ENCODE results near the gene PDE6D. TPM values are rescaled to one million over a fixed set of nuclear protein-coding genes. Genes with fewer than 3 reads are reported as not detected.
A peak's percentile ranks its signal among the peaks of the same experiment; 100 is the strongest.

The PDE6D gene
- total and polyA plus RNA-seq, 2 of the 13 experiments (the other 11 are each of a cell fraction or from before 2014, with no cell fraction given): 14.1 to 23.2 TPM

GRCh38 chr2:231708773-231709635 is 72.1 kb downstream of the PDE6D start (continued):
- TF ChIP-seq ZNF768 (CRISPR knock-in tag; IDR thresholded peaks at IDR 0.05): peak; percentile 71; the same call in 1 of the 2 replicates
- TF ChIP-seq ZNF282 (IDR thresholded peaks at IDR 0.05; ENCODE audit: partially characterized antibody): no peak
- TF ChIP-seq ZNF567 (CRISPR knock-in tag; IDR thresholded peaks at IDR 0.05; ENCODE audit: borderline replicate concordance): no peak
- TF ChIP-seq ZNF781 (CRISPR knock-in tag; IDR thresholded peaks at IDR 0.05; ENCODE audit: borderline replicate concordance, not compliant biosample characterization): no peak
- TF ChIP-seq, protein P1, sequence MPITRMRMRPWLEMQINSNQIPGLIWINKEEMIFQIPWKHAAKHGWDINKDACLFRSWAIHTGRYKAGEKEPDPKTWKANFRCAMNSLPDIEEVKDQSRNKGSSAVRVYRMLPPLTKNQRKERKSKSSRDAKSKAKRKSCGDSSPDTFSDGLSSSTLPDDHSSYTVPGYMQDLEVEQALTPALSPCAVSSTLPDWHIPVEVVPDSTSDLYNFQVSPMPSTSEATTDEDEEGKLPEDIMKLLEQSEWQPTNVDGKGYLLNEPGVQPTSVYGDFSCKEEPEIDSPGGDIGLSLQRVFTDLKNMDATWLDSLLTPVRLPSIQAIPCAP (CRISPR knock-in tag; IDR thresholded peaks at IDR 0.05; ENCODE audit: low read depth): no peak
- TF ChIP-seq CREB1 (IDR thresholded peaks at IDR 0.05): no peak
- no peak for TF ChIP-seq CREB1 (CRISPR knock-in tag; IDR thresholded peaks at IDR 0.05)
- TF ChIP-seq ZNF687 (CRISPR knock-in tag; IDR thresholded peaks at IDR 0.05): peak; percentile 26; the same call in 1 of the 2 replicates
- no peak for TF ChIP-seq ZNF12 (CRISPR knock-in tag; IDR thresholded peaks at IDR 0.05)
- TF ChIP-seq, protein P2, sequence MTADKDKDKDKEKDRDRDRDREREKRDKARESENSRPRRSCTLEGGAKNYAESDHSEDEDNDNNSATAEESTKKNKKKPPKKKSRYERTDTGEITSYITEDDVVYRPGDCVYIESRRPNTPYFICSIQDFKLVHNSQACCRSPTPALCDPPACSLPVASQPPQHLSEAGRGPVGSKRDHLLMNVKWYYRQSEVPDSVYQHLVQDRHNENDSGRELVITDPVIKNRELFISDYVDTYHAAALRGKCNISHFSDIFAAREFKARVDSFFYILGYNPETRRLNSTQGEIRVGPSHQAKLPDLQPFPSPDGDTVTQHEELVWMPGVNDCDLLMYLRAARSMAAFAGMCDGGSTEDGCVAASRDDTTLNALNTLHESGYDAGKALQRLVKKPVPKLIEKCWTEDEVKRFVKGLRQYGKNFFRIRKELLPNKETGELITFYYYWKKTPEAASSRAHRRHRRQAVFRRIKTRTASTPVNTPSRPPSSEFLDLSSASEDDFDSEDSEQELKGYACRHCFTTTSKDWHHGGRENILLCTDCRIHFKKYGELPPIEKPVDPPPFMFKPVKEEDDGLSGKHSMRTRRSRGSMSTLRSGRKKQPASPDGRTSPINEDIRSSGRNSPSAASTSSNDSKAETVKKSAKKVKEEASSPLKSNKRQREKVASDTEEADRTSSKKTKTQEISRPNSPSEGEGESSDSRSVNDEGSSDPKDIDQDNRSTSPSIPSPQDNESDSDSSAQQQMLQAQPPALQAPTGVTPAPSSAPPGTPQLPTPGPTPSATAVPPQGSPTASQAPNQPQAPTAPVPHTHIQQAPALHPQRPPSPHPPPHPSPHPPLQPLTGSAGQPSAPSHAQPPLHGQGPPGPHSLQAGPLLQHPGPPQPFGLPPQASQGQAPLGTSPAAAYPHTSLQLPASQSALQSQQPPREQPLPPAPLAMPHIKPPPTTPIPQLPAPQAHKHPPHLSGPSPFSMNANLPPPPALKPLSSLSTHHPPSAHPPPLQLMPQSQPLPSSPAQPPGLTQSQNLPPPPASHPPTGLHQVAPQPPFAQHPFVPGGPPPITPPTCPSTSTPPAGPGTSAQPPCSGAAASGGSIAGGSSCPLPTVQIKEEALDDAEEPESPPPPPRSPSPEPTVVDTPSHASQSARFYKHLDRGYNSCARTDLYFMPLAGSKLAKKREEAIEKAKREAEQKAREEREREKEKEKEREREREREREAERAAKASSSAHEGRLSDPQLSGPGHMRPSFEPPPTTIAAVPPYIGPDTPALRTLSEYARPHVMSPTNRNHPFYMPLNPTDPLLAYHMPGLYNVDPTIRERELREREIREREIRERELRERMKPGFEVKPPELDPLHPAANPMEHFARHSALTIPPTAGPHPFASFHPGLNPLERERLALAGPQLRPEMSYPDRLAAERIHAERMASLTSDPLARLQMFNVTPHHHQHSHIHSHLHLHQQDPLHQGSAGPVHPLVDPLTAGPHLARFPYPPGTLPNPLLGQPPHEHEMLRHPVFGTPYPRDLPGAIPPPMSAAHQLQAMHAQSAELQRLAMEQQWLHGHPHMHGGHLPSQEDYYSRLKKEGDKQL (CRISPR knock-in tag; IDR thresholded peaks at IDR 0.05; ENCODE audit: low read depth): no peak
- TF ChIP-seq, protein P3, sequence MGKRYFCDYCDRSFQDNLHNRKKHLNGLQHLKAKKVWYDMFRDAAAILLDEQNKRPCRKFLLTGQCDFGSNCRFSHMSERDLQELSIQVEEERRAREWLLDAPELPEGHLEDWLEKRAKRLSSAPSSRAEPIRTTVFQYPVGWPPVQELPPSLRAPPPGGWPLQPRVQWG (CRISPR knock-in tag; IDR thresholded peaks at IDR 0.05; ENCODE audit: borderline replicate concordance, low read depth): no peak
- TF ChIP-seq DDIT3 (CRISPR knock-in tag; IDR thresholded peaks at IDR 0.05): no peak
- TF ChIP-seq, protein P4, sequence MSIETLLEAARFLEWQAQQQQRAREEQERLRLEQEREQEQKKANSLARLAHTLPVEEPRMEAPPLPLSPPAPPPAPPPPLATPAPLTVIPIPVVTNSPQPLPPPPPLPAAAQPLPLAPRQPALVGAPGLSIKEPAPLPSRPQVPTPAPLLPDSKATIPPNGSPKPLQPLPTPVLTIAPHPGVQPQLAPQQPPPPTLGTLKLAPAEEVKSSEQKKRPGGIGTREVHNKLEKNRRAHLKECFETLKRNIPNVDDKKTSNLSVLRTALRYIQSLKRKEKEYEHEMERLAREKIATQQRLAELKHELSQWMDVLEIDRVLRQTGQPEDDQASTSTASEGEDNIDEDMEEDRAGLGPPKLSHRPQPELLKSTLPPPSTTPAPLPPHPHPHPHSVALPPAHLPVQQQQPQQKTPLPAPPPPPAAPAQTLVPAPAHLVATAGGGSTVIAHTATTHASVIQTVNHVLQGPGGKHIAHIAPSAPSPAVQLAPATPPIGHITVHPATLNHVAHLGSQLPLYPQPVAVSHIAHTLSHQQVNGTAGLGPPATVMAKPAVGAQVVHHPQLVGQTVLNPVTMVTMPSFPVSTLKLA (IDR thresholded peaks at IDR 0.05): no peak
- TF ChIP-seq ARNT (IDR thresholded peaks at IDR 0.05): no peak
- no peak for TF ChIP-seq HNF4A (CRISPR knock-in tag; IDR thresholded peaks at IDR 0.05)
- no peak for TF ChIP-seq ZNF496 (CRISPR knock-in tag; IDR thresholded peaks at IDR 0.05; ENCODE audit: insufficient replicate concordance)
